KOPT-K1 (cell line): Measurements from ENCODE around the gene SKA3.

Source experiments
- H3K27ac ChIP-seq: fragments of 200-600 bp; sonication (generic); 2 replicates; pipeline ENCODE4 v1.5.1; 2016; ENCODE audit warnings: antibody characterized with exemption, mild to moderate bottlenecking, low read depth, low read length; ENCODE audit not compliant: poor library complexity, severe bottlenecking
- H3K36me3 ChIP-seq: fragments of 200-600 bp; sonication (generic); 2 replicates; pipeline ENCODE4 v1.5.1; 2017; ENCODE audit warnings: antibody characterized with exemption, mild to moderate bottlenecking, low read length, moderate library complexity; ENCODE audit not compliant: insufficient read depth
- H3K9me3 ChIP-seq: fragments of 200-600 bp; sonication (generic); 2 replicates; pipeline ENCODE4 v1.5.1; 2017; ENCODE audit warnings: antibody characterized with exemption, low read length, mild to moderate bottlenecking; ENCODE audit not compliant: insufficient read depth, poor library complexity, severe bottlenecking

Gene SKA3

DNA sequence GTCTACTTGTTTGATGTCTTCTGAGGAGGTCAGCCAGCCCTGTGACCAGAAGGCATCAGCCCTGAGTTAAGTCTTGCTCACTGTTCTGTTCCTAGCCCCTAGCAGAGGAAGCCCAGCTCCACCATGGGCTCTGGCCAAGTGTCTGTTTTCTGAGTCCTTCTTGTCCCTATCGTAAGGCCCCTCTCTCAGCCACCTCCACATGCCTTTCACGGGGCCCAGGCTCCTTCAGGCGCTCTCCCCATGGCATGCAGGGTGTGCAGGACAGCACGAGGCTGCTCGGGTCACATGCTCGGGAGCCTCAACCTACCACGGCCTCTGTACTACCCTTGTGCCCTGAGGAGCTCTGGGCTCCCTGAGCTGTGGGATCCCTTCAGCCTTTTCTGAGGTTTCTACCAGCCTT is 67.2 kb downstream of the SKA3 start:
- H3K36me3 ChIP-seq, result no peaks in the 10 kb centered on the region
- no peaks in the 10 kb centered on the region for H3K9me3 ChIP-seq
- H3K27ac ChIP-seq, result no peak overlapping the region

DNA sequence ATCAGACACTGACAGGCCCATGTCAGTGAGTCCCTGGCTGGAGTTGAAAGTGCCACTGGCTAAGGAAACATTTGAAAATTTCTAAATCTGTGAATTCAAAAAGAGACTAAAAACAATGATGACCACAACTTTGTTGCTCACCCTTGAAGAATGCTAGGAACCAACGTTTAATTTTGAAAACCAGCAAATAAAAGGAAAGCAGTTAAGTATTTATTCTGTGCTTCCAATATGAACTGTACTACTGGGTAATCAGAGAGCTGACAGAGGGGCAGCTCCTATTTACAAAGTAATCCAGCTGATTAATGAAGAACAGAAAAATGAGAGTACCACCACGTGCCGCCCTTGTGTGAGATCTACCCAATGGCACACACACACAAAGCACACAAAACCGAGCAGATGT is 70.3 kb downstream of the SKA3 start:
- Histone ChIP-seq H3K36me3 (no peaks in the 10 kb centered on the region), H3K9me3 (no peaks in the 10 kb centered on the region), H3K27ac (no peak overlapping the region)

DNA sequence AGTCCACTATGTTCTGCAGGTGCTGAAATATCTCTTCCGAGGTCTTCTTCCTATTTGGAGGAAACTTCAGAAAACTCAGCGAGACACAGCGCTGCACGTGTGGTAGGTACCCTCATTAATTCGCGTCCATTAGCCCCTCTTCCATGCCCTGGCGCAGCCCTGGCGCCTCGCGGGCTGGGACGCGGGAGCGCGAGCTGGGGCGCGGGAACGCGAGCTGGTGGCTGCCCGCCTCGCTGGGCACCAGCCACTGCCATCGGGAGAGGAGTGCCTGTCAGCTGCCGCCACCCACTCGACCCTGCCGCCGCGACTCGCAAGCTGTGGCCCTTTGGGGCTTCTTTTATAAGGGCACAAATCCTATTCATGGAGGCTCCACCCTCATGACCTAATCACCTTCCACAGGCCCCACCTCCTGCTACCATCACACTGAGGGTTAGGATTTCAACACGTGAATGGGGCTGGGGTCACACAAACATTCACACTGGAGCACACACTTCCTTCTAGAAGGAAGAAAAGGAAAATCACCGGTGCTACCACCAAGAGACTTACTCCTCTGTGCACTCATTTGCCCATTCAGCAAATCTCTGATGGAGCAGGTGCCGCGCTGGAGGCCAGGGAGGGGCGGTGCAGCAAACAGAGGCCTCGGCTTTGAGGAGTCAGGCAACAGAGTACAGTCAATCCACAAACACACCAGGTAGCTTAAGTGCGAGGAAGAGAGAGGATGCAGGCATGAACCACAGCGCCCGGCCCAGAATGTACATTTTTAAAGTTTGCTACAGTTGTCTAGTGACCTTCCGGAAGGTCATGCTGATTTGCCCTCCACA is 71.9 kb downstream of the SKA3 start:
- Histone ChIP-seq H3K27ac (no peak overlapping the region), H3K36me3 (no peaks in the 10 kb centered on the region), H3K9me3 (no peaks in the 10 kb centered on the region)
